K562 treated with DMSO at 1 percent for 12 hours (cell line): ENCODE data around the gene IFI27L2. TPM values are rescaled to one million over a fixed set of nuclear protein-coding genes. Genes with fewer than 3 reads are reported as not detected.

ENCODE experiments used
- total RNA-seq: library from RNA; unstranded; fragments of 300-600 nt; gene quantifications from 2 replicates; pipeline ENCODE4 v1.2.3, GENCODE V29; 2022; ENCODE audit not compliant: insufficient read depth

The IFI27L2 gene
- total RNA-seq = 7.9 and 31.3 TPM in 2 replicates

GRCh38 chr14:94129111-94129757 is at the start of gene IFI27L2:
TSS of gene IFI27L2 (minus strand) at chr14:94129604. CDS start at chr14:94129564, 40 bp downstream.

GRCh38 chr14:94173885-94174603 is 44.6 kb upstream of the IFI27L2 start, which contains the start of gene PPP4R4:
TSS of gene PPP4R4 (plus strand) at chr14:94174322. CDS start at chr14:94174466, 144 bp downstream.

GRCh38 chr14:94110552-94111181 is 18.7 kb downstream of the IFI27L2 start, which contains the start of gene IFI27:
TSS of gene IFI27 (plus strand) at chr14:94110736.

GRCh38 chr14:94080621-94081385 is 48.6 kb downstream of the IFI27L2 start, which contains the start of the genes DDX24 and IFI27L1:
TSS of gene DDX24 (minus strand) at chr14:94081202. CDS start at chr14:94079742, 1,460 bp downstream.
TSS of gene IFI27L1 (plus strand) at chr14:94081310. CDS start at chr14:94096938, 15,628 bp downstream.

Other genes starting within 250 kb of the IFI27L2 start
- not detected in 2 replicates for gene FAM181A, start 202.3 kb downstream of the IFI27L2 start, total RNA-seq
- 0.89 and 5.4 TPM in 2 replicates for gene ASB2, start 153.0 kb downstream of the IFI27L2 start, total RNA-seq
- not detected in 2 replicates for gene CCDC197, start 132.3 kb downstream of the IFI27L2 start, total RNA-seq
- 0.26 TPM in 1 of 2 replicates, not detected in the other for gene OTUB2, start 103.3 kb downstream of the IFI27L2 start, total RNA-seq
- gene DDX24, start 48.4 kb downstream of the IFI27L2 start, total RNA-seq = 43.0 and 79.6 TPM in 2 replicates
- gene IFI27L1, start 48.3 kb downstream of the IFI27L2 start, total RNA-seq = 33.4 and 57.4 TPM in 2 replicates
- gene IFI27, start 18.9 kb downstream of the IFI27L2 start, total RNA-seq = 7.4 and 10.7 TPM in 2 replicates
- not detected in 2 replicates for gene PPP4R4, start 44.7 kb upstream of the IFI27L2 start, total RNA-seq
- gene SERPINA10, start 163.7 kb upstream of the IFI27L2 start, total RNA-seq = not detected in 2 replicates
- not detected in 2 replicates for gene SERPINA6, start 193.7 kb upstream of the IFI27L2 start, total RNA-seq
- gene SERPINA2, start 237.1 kb upstream of the IFI27L2 start, total RNA-seq = not detected in 2 replicates